Measurements from ENCODE around the gene SMARCE1.

Gene SMARCE1

GRCh38 chr17:40647624-40648383, at the start of gene SMARCE1:
SMARCE1 (minus strand) TSS chr17:40647818; CDS start chr17:40645802, 2,016 bp downstream.
- peak; percentile 87 for DNase-seq (ENCODE audit: low read depth, low spot score)

- no peak for DNase-seq (ENCODE audit: low read depth, low spot score)
These were observed 49.7 kb upstream of the SMARCE1 start for GRCh38 chr17:40697297-40697696.

- no peak for DNase-seq (ENCODE audit: low read depth, low spot score)
These were observed 49.0 kb upstream of the SMARCE1 start for GRCh38 chr17:40696651-40697072.

GRCh38 chr17:40695874-40696472, 48.4 kb upstream of the SMARCE1 start:
- no peak for DNase-seq (ENCODE audit: low read depth, low spot score)

- no peak for DNase-seq (ENCODE audit: low read depth, low spot score)
These were observed 47.0 kb upstream of the SMARCE1 start for GRCh38 chr17:40694584-40694983.

GRCh38 chr17:40687106-40687505, 39.5 kb upstream of the SMARCE1 start:
- no peak for DNase-seq (ENCODE audit: low read depth, low spot score)

GRCh38 chr17:40686192-40686591, 38.6 kb upstream of the SMARCE1 start:
- no peak for DNase-seq (ENCODE audit: low read depth, low spot score)

- no peak for DNase-seq (ENCODE audit: low read depth, low spot score)
These were observed 33.4 kb upstream of the SMARCE1 start for GRCh38 chr17:40680998-40681397.

GRCh38 chr17:40679523-40679907, 31.9 kb upstream of the SMARCE1 start:
- no peak for DNase-seq (ENCODE audit: low read depth, low spot score)

- DNase-seq (ENCODE audit: low read depth, low spot score) = peak; percentile 2
These were observed 31.4 kb upstream of the SMARCE1 start for GRCh38 chr17:40678902-40679522.

- DNase-seq (ENCODE audit: low read depth, low spot score) = no peak
These were observed 28.3 kb upstream of the SMARCE1 start for GRCh38 chr17:40675905-40676304.

GRCh38 chr17:40672654-40673053, 25.0 kb upstream of the SMARCE1 start:
- DNase-seq (ENCODE audit: low read depth, low spot score) = no peak

- DNase-seq (ENCODE audit: low read depth, low spot score) = no peak
These were observed 23.7 kb upstream of the SMARCE1 start for GRCh38 chr17:40671282-40671681.

- no peak for DNase-seq (ENCODE audit: low read depth, low spot score)
These were observed 18.7 kb upstream of the SMARCE1 start for GRCh38 chr17:40666331-40666730.

- DNase-seq (ENCODE audit: low read depth, low spot score) = peak; percentile 3
These were observed 17.1 kb upstream of the SMARCE1 start, which contains the start of gene KRT222 for GRCh38 chr17:40664582-40665333. KRT222 (minus strand) TSS chr17:40665177; CDS start chr17:40665099, 78 bp downstream.

- DNase-seq (ENCODE audit: low read depth, low spot score) = no peak
These were observed 15.6 kb upstream of the SMARCE1 start for GRCh38 chr17:40663252-40663651.

- no peak for DNase-seq (ENCODE audit: low read depth, low spot score)
These were observed 12.3 kb upstream of the SMARCE1 start for GRCh38 chr17:40659911-40660310.

GRCh38 chr17:40658396-40658795, 10.8 kb upstream of the SMARCE1 start:
- DNase-seq (ENCODE audit: low read depth, low spot score) = no peak

- no peak for DNase-seq (ENCODE audit: low read depth, low spot score)
These were observed 4.3 kb upstream of the SMARCE1 start for GRCh38 chr17:40651939-40652338.

GRCh38 chr17:40648384-40648968, 858 bp upstream of the SMARCE1 start:
- no peak for DNase-seq (ENCODE audit: low read depth, low spot score)

GRCh38 chr17:40646791-40647623, 611 bp downstream of the SMARCE1 start:
- no peak for DNase-seq (ENCODE audit: low read depth, low spot score)
